ENCODE results near the gene LHX3. TPM values are rescaled to one million over a fixed set of nuclear protein-coding genes. Genes with fewer than 3 reads are reported as not detected.

Gene LHX3
- polyA plus RNA-seq, 3 donors from 2014 or later, result not detected

Other genes with a start within 250 kb of the LHX3 start
- gene UBAC1, start 243.8 kb downstream of the LHX3 start, polyA plus RNA-seq, result 10 to 100 TPM; 16.4 to 28.3 (median 17.7) TPM
- 1 to 10 TPM; 2.1 to 6.2 (median 2.8) TPM for gene NACC2, start 109.8 kb downstream of the LHX3 start, polyA plus RNA-seq
- 10 to 100 TPM; 44.3 to 78.6 (median 44.6) TPM for gene TMEM250, start 86.3 kb downstream of the LHX3 start, polyA plus RNA-seq
- under 1 TPM in 2 of 3 donors, not detected in 1; 0.59 to 0.89 TPM for gene QSOX2, start 40.7 kb upstream of the LHX3 start, polyA plus RNA-seq
- gene CCDC187, start 99.0 kb upstream of the LHX3 start, polyA plus RNA-seq, result not detected
- 1 to 10 TPM in 1 of 3 donors, under 1 TPM in 1, not detected in 1; 0.43 to 1.3 TPM for gene GPSM1, start 122.4 kb upstream of the LHX3 start, polyA plus RNA-seq
- 10 to 100 TPM; 58.4 to 77.4 (median 61.8) TPM for gene DNLZ, start 158.6 kb upstream of the LHX3 start, polyA plus RNA-seq
- under 1 TPM in 2 of 3 donors, not detected in 1; 0.28 to 0.56 TPM for gene CARD9, start 168.5 kb upstream of the LHX3 start, polyA plus RNA-seq
- 1 to 10 TPM in 2 of 3 donors, under 1 TPM in 1; 0.40 to 2.0 (median 1.0) TPM for gene SNAPC4, start 195.0 kb upstream of the LHX3 start, polyA plus RNA-seq
- gene ENTR1, start 205.5 kb upstream of the LHX3 start, polyA plus RNA-seq, result 10 to 100 TPM in 1 of 3 donors, 1 to 10 TPM in 2; 5.7 to 11.5 (median 6.2) TPM
- 10 to 100 TPM; 34.5 to 43.5 (median 42.6) TPM for gene PMPCA, start 205.5 kb upstream of the LHX3 start, polyA plus RNA-seq
- 1 to 10 TPM in 1 of 3 donors, under 1 TPM in 2; 0.85 to 4.4 (median 0.96) TPM for gene INPP5E, start 234.7 kb upstream of the LHX3 start, polyA plus RNA-seq

All from immature natural killer cell (primary cell).